HCT116 (cell line): Measurements from ENCODE around the gene NEDD4L.

Experiments
- EZH2 ChIP-seq: fragments of 200-600 bp; sonication (generic); IDR thresholded peaks from 2 replicates; pipeline ENCODE4 v1.6.1; 2017; ENCODE audit warnings: antibody characterized with exemption, mixed run types
- EZH2phosphoT487 ChIP-seq: fragments of 200-600 bp; IDR thresholded peaks from 2 replicates; pipeline ENCODE4 v1.6.1; 2018; ENCODE audit warnings: antibody characterized with exemption, borderline replicate concordance
- POLR2A ChIP-seq: IDR thresholded peaks from 2 replicates; pipeline ENCODE4 v1.7.0; 2011; ENCODE audit warnings: borderline replicate concordance; ENCODE audit not compliant: insufficient read depth, insufficient read length; ENCODE audit errors: extremely low read depth
- YY1 ChIP-seq: IDR thresholded peaks from 2 replicates; pipeline ENCODE4 v1.6.1; 2011; ENCODE audit warnings: low read length, low read depth, moderate library complexity, mild to moderate bottlenecking; ENCODE audit not compliant: insufficient replicate concordance; ENCODE audit errors: extremely low read depth
- ZFX ChIP-seq: fragments of 450-650 bp; IDR thresholded peaks from 2 replicates; pipeline ENCODE4 v1.6.1; 2017
- TF ChIP-seq, protein P1 (sequence below), 3 experiments: fragments of 200-600 bp in 1 of 3; sonication (generic) in 1 of 3; IDR thresholded peaks in 2 of 3; conservative IDR thresholded peaks in 1 of 3; 2 replicates each; pipeline ENCODE4 v1.5.1; 2012 to 2017; ENCODE audit warnings: low read depth in 2 of 3, low read length in 2 of 3, antibody characterized with exemption in 1 of 3, borderline replicate concordance in 1 of 3, control low read depth in 1 of 3, mild to moderate bottlenecking in 1 of 3, mixed read lengths in 1 of 3, mixed run types in 1 of 3, moderate library complexity in 1 of 3; ENCODE audit not compliant: insufficient read depth in 1 of 3

DNA sequence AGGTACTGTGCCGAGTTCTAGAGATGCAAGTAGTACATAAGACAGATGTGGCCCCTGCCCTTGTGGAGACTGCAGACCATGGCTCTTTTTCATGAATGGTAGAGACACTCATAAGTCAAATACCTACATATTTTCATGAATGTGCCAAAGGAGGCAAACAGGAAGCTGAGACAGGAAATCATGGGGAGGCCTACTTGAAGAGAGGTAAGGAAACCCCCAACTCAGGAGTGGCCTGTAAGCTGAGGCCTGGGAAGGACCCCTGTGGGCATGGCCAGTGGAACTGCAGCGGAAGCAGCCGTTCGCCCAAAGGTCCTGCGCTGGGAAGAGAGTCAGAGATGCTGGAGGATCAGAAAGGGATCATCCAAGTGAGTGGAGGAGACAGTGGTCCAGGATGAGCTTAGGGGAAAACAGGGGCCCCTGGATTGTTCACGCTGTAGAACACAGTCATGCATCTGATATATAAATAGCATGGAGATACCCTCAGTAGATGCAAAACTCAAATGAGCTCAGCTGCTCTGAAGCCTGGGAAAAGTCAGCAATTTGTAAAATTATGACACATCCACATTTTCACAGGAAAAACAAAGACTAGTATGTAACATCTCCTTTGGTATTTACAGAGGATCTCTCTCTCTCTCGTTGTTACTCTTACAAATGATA, 228.9 kb downstream of the NEDD4L start:
- TF ChIP-seq, protein P1, sequence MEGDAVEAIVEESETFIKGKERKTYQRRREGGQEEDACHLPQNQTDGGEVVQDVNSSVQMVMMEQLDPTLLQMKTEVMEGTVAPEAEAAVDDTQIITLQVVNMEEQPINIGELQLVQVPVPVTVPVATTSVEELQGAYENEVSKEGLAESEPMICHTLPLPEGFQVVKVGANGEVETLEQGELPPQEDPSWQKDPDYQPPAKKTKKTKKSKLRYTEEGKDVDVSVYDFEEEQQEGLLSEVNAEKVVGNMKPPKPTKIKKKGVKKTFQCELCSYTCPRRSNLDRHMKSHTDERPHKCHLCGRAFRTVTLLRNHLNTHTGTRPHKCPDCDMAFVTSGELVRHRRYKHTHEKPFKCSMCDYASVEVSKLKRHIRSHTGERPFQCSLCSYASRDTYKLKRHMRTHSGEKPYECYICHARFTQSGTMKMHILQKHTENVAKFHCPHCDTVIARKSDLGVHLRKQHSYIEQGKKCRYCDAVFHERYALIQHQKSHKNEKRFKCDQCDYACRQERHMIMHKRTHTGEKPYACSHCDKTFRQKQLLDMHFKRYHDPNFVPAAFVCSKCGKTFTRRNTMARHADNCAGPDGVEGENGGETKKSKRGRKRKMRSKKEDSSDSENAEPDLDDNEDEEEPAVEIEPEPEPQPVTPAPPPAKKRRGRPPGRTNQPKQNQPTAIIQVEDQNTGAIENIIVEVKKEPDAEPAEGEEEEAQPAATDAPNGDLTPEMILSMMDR (IDR thresholded peaks at IDR 0.05 in 2 of 3, conservative IDR thresholded peaks at IDR 0.05 in 1 of 3; ENCODE audit: borderline replicate concordance in 1 of 3, insufficient read depth in 1 of 3, low read depth in 2 of 3, low read length in 2 of 3): no peak
- TF ChIP-seq YY1: no peak
- no peak for TF ChIP-seq POLR2A
- no peak for TF ChIP-seq EZH2phosphoT487
- no peak for TF ChIP-seq EZH2
- no peak for TF ChIP-seq ZFX
